DOHH2 (cell line): ENCODE results near the gene MST1.

Experiments
- H3F3A ChIP-seq: fragments of 200-600 bp; sonication (generic), shearing (Covaris generic); 2 replicates; pipeline ENCODE4 v1.6.0; 2016; ENCODE audit warnings: antibody characterized with exemption, mild to moderate bottlenecking; ENCODE audit not compliant: control insufficient read depth, insufficient read depth
- H3K27ac ChIP-seq: fragments of 200-600 bp; sonication (generic); 2 replicates; pipeline ENCODE4 v1.5.1; 2014; ENCODE audit warnings: low read depth, mild to moderate bottlenecking, low read length, moderate library complexity
- H3K27me3 ChIP-seq: fragments of 200-600 bp; sonication (generic); 2 replicates; pipeline ENCODE4 v1.6.1; 2014; ENCODE audit warnings: mild to moderate bottlenecking, low read length, mixed read lengths; ENCODE audit not compliant: control insufficient read depth
- H3K36me3 ChIP-seq: fragments of 200-600 bp; sonication (generic); 2 replicates; pipeline ENCODE4 v1.6.1; 2014; ENCODE audit warnings: mild to moderate bottlenecking, low read length, moderate library complexity, mixed read lengths; ENCODE audit not compliant: control insufficient read depth
- H3K4me1 ChIP-seq: fragments of 200-600 bp; sonication (generic); 2 replicates; pipeline ENCODE4 v1.6.1; 2014; ENCODE audit warnings: mild to moderate bottlenecking, low read length, mixed read lengths; ENCODE audit not compliant: control insufficient read depth
- H3K4me2 ChIP-seq: fragments of 200-600 bp; sonication (generic); 2 replicates; pipeline ENCODE4 v1.6.0; 2014; ENCODE audit warnings: mild to moderate bottlenecking, low read length, moderate library complexity
- H3K4me3 ChIP-seq: fragments of 200-600 bp; sonication (generic); 2 replicates; pipeline ENCODE4 v1.5.1; 2014; ENCODE audit warnings: mild to moderate bottlenecking, low read length, mixed read lengths
- H3K79me2 ChIP-seq: fragments of 200-600 bp; sonication (generic); 2 replicates; pipeline ENCODE4 v1.6.1; 2014; ENCODE audit warnings: mild to moderate bottlenecking, low read length, mixed read lengths; ENCODE audit not compliant: control insufficient read depth
- H3K9me2 ChIP-seq: fragments of 200-600 bp; sonication (generic); replicated peaks from 2 replicates; pipeline ENCODE4 v1.6.1; 2014; ENCODE audit warnings: mild to moderate bottlenecking, low read length, mixed read lengths; ENCODE audit not compliant: control insufficient read depth
- H3K9me3 ChIP-seq: fragments of 200-600 bp; sonication (generic); 2 replicates; pipeline ENCODE4 v1.6.1; 2014; ENCODE audit warnings: antibody characterized with exemption, low read length, mixed read lengths; ENCODE audit not compliant: control insufficient read depth, insufficient read depth
- H4K20me1 ChIP-seq: fragments of 200-600 bp; sonication (generic); 2 replicates; pipeline ENCODE4 v1.6.0; 2014; ENCODE audit warnings: low read depth, mild to moderate bottlenecking, antibody characterized with exemption, low read length, moderate library complexity; ENCODE audit not compliant: control insufficient read depth, insufficient read depth
- EZH2phosphoT487 ChIP-seq: fragments of 200-600 bp; sonication (generic); IDR thresholded peaks from 2 replicates; pipeline ENCODE4 v1.6.1; 2017; ENCODE audit warnings: borderline replicate concordance, mild to moderate bottlenecking, antibody characterized with exemption, low read length, moderate library complexity, mixed read lengths
- TF ChIP-seq, protein P1 (sequence below): fragments of 200-600 bp; sonication (generic); IDR thresholded peaks from one replicate; pipeline ENCODE4 v1.5.1; 2014; ENCODE audit warnings: antibody characterized with exemption, mild to moderate bottlenecking, low read depth, low read length; ENCODE audit not compliant: poor library complexity, severe bottlenecking

The MST1 gene

DNA sequence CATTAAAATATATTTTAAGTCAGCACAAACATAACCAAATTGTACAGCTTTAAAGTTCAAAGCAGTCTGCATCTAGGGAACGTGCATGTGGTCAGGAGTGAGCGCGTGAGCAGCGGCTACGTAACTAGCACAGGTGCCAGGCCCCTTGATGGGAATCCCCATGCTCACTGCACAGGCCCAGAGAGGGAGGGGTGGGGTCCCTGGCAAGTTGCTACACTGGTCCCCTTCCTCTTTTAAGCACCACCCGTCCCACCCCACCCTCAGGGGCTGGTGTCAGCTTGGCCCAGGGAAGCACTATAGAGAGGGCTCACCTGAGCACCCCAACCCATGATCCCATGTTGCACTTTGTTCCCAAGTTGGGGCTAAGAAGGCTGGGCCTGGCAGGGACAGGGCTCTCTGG, 35.3 kb upstream of the MST1 start:
- Histone ChIP-seq H3K27ac (peak overlapping the region; percentile 81), H3K4me2 (peak overlapping the region; percentile 98), H4K20me1 (no peaks in the 10 kb centered on the region), H3K36me3 (peaks cover 69% of the 10 kb centered on the region), H3K9me2 (no peaks in the 10 kb centered on the region), H3K4me3 (peak overlapping the region; percentile 90), H3K27me3 (no peaks in the 10 kb centered on the region), H3K4me1 (peaks cover 53% of the 10 kb centered on the region), H3K79me2 (peaks cover 31% of the 10 kb centered on the region), H3F3A (peaks cover 7% of the 10 kb centered on the region), H3K9me3 (no peaks in the 10 kb centered on the region)
- TF ChIP-seq, protein P1, sequence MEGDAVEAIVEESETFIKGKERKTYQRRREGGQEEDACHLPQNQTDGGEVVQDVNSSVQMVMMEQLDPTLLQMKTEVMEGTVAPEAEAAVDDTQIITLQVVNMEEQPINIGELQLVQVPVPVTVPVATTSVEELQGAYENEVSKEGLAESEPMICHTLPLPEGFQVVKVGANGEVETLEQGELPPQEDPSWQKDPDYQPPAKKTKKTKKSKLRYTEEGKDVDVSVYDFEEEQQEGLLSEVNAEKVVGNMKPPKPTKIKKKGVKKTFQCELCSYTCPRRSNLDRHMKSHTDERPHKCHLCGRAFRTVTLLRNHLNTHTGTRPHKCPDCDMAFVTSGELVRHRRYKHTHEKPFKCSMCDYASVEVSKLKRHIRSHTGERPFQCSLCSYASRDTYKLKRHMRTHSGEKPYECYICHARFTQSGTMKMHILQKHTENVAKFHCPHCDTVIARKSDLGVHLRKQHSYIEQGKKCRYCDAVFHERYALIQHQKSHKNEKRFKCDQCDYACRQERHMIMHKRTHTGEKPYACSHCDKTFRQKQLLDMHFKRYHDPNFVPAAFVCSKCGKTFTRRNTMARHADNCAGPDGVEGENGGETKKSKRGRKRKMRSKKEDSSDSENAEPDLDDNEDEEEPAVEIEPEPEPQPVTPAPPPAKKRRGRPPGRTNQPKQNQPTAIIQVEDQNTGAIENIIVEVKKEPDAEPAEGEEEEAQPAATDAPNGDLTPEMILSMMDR: no peak
- TF ChIP-seq EZH2phosphoT487: no peak

DNA sequence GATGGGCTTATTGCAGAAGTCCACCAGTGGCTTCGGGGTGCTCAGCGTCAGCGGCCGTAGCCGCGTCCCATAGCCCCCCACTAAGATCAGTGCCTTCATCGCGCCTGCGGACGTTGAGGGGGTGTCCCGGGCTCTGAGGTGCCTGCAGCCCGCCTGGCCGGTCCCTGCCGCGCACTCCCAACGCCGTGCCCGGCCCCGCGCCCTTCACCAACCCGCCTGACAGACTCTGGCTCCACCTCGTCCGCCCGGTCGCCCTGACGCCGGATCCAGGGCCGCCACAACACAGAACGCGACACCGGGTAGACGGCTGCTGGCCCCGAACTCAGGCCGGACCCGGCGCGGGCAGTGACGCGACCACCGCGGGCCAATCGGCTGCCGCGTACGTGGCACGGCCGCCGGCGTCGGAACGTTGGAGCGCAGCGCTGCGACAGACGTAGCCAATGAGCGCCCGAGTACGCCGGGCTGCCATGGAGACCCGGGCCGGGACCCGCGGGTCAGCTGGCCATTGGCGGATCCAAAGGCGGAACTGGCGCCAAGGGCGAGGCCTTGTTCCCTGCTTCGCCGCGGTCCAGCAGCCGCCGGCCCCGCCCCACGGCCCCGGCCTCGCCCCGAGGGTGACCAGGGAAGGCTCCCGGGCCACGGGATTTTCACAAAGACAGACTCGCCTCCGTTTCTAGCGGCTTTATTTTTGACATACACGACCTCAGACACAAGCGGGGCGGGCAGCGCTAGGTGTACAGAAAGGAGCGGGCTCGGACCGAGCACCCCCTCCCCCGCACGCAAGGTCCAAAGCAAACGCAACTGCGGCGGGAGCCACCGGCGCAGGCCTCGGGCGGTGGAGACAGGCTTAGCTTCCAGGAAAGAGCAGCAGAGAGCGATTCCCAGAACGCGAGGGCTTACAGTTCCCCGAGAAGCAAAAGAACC, 34.6 kb upstream of the MST1 start, which contains the start of gene GMPPB:
GMPPB (minus strand) TSS at position 324 of the 924 bp plus-strand sequence; CDS start at position 99, 225 bp downstream.
- H3K9me2 ChIP-seq: no peaks in the 10 kb centered on the region
- no peak for TF ChIP-seq EZH2phosphoT487
- TF ChIP-seq, protein P1: no peak
- peaks cover 31% of the 10 kb centered on the region for H3K79me2 ChIP-seq
- peaks cover 7% of the 10 kb centered on the region for H3F3A ChIP-seq
- peak within 1 kb of the TSS; percentile 81 for H3K27ac ChIP-seq
- peaks cover 69% of the 10 kb centered on the region for H3K36me3 ChIP-seq
- H3K27me3 ChIP-seq: no peaks in the 10 kb centered on the region
- no peaks in the 10 kb centered on the region for H3K9me3 ChIP-seq
- H3K4me2 ChIP-seq: peak within 1 kb of the TSS; percentile 98
- peak within 1 kb of the TSS; percentile 90 for H3K4me3 ChIP-seq
- H4K20me1 ChIP-seq: no peaks in the 10 kb centered on the region
- H3K4me1 ChIP-seq: peaks cover 58% of the 10 kb centered on the region

DNA sequence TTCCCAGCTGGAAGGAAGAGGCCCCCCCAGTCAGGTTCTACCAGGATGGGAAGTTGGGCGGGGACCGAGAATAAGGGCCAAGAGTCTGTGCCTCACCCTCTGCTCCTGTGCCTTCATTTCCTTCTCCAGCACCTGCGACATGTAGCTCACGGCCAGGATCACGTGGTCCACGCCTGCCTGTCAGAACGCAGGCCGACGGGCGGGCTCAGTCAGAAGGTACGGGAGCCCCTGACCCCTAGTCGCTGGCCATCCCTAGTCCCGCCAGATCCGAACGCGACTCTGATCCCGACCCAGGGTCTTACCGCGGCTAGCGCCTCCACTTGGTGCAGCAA, 34.0 kb upstream of the MST1 start:
- Histone ChIP-seq H3K27me3 (no peaks in the 10 kb centered on the region), H3K4me1 (peaks cover 63% of the 10 kb centered on the region), H3K27ac (peak overlapping the region; percentile 67), H3F3A (peaks cover 7% of the 10 kb centered on the region), H3K9me2 (no peaks in the 10 kb centered on the region), H3K36me3 (peaks cover 72% of the 10 kb centered on the region), H3K4me3 (peak overlapping the region; percentile 90), H3K9me3 (no peaks in the 10 kb centered on the region), H4K20me1 (no peaks in the 10 kb centered on the region), H3K4me2 (peak overlapping the region; percentile 59), H3K79me2 (peaks cover 31% of the 10 kb centered on the region)
- no peak for TF ChIP-seq EZH2phosphoT487
- TF ChIP-seq, protein P1: no peak
